Liver (tissue), 9 donors: ENCODE data around the gene JPT2. TPM values are rescaled to one million over a fixed set of nuclear protein-coding genes. Genes with fewer than 3 reads are reported as not detected.

Experiments used
- DNase-seq: peaks from one replicate; pipeline ENCODE4 v3.0.0-alpha.2; 2017; ENCODE audit warnings: low spot score
- H3K27ac ChIP-seq, 2 donors: one replicate each; pipeline ENCODE4 v1.7.0; 2013; ENCODE audit warnings: inconsistent platforms in 2 of 2, low read length in 2 of 2, control low read depth in 1 of 2, low read depth in 1 of 2, mild to moderate bottlenecking in 1 of 2
- H3K27me3 ChIP-seq, 4 donors: one replicate each; pipeline versions ENCODE4 v1.6.1 to v1.7.0; 2013; ENCODE audit warnings: low read length in 3 of 4, inconsistent platforms in 1 of 4, mild to moderate bottlenecking in 1 of 4, moderate library complexity in 1 of 4; ENCODE audit not compliant: control insufficient read depth in 4 of 4, insufficient read depth in 4 of 4
- H3K36me3 ChIP-seq, 4 donors: one replicate each; pipeline versions ENCODE4 v1.6.1 to v1.7.0; 2013; ENCODE audit warnings: low read length in 3 of 4, mild to moderate bottlenecking in 3 of 4, low read depth in 1 of 4, moderate library complexity in 1 of 4; ENCODE audit not compliant: control insufficient read depth in 4 of 4, insufficient read depth in 3 of 4
- H3K4me1 ChIP-seq, 4 donors: one replicate each; pipeline versions ENCODE4 v1.6.1 to v1.7.0; 2013; ENCODE audit warnings: low read length in 3 of 4, mild to moderate bottlenecking in 3 of 4, moderate library complexity in 1 of 4; ENCODE audit not compliant: control insufficient read depth in 4 of 4, insufficient read depth in 4 of 4
- H3K4me3 ChIP-seq, 3 donors: one replicate each; pipeline versions ENCODE4 v1.6.1 to v1.7.0; 2013; ENCODE audit warnings: low read length in 3 of 3, control low read depth in 1 of 3, low read depth in 1 of 3, mild to moderate bottlenecking in 1 of 3
- H3K9ac ChIP-seq, 2 donors: one replicate each; pipeline ENCODE4 v1.7.0; 2013; ENCODE audit warnings: low read length in 2 of 2, mild to moderate bottlenecking in 2 of 2, moderate library complexity in 2 of 2, control low read depth in 1 of 2, low read depth in 1 of 2
- H3K9me3 ChIP-seq, 4 donors: one replicate each; pipeline versions ENCODE4 v1.6.1 to v1.7.0; 2013; ENCODE audit warnings: low read length in 3 of 4; ENCODE audit not compliant: control insufficient read depth in 4 of 4
- EGR1 ChIP-seq, 2 donors: IDR thresholded peaks; 2 replicates each; pipeline ENCODE4 v1.6.1; 2016 to 2018; ENCODE audit warnings: antibody characterized with exemption in 2 of 2, low read depth in 2 of 2
- FOXA1 ChIP-seq: IDR thresholded peaks from 2 replicates; pipeline ENCODE4 v1.6.1; 2016; ENCODE audit warnings: antibody characterized with exemption
- FOXA2 ChIP-seq: IDR thresholded peaks from 2 replicates; pipeline ENCODE4 v1.6.1; 2016; ENCODE audit warnings: antibody characterized with exemption
- GABPA ChIP-seq, 2 donors: IDR thresholded peaks in 1 of 2; conservative IDR thresholded peaks in 1 of 2; 2 replicates each; pipeline ENCODE4 v1.6.1; 2016; ENCODE audit warnings: antibody characterized with exemption in 2 of 2, mild to moderate bottlenecking in 1 of 2, moderate library complexity in 1 of 2
- HNF4A ChIP-seq, 2 donors: conservative IDR thresholded peaks; 2 replicates each; pipeline ENCODE4 v1.6.1; 2016; ENCODE audit warnings: antibody characterized with exemption in 2 of 2, mild to moderate bottlenecking in 2 of 2
- HNF4G ChIP-seq: IDR thresholded peaks from 2 replicates; pipeline ENCODE4 v1.6.1; 2016; ENCODE audit warnings: antibody characterized with exemption
- JUND ChIP-seq, 2 donors: IDR thresholded peaks; 2 replicates each; pipeline ENCODE4 v1.6.1; 2016; ENCODE audit warnings: antibody characterized with exemption in 2 of 2
- RAD21 ChIP-seq, 2 donors: IDR thresholded peaks; 2 replicates each; pipeline ENCODE4 v1.6.1; 2016; ENCODE audit warnings: antibody characterized with exemption in 2 of 2, mild to moderate bottlenecking in 2 of 2
- RXRA ChIP-seq, 2 donors: IDR thresholded peaks; 2 replicates each; pipeline ENCODE4 v1.6.1; 2017 to 2018; ENCODE audit warnings: antibody characterized with exemption in 2 of 2, mild to moderate bottlenecking in 1 of 2
- SP1 ChIP-seq: IDR thresholded peaks from 2 replicates; pipeline ENCODE4 v1.6.1; 2018; ENCODE audit warnings: antibody characterized with exemption, mild to moderate bottlenecking
- TAF1 ChIP-seq: conservative IDR thresholded peaks from 2 replicates; pipeline ENCODE4 v1.6.1; 2016; ENCODE audit warnings: antibody characterized with exemption, mild to moderate bottlenecking
- YY1 ChIP-seq: IDR thresholded peaks from 2 replicates; pipeline ENCODE4 v1.6.1; 2016; ENCODE audit warnings: antibody characterized with exemption, mild to moderate bottlenecking
- WGBS: extraction: QIAGEN DNeasy Blood & Tissue Kit; methylation state at CpG from one replicate; pipeline ENCODE4 v1.1.7; 2013; 5-methylcytosine and 5-hydroxymethylcytosine counted together
- polyA plus RNA-seq, 2 donors: library from polyadenylated mRNA; stranded (reverse) in 1 of 2; unstranded in 1 of 2; fragments of 200-250 nt in 1 of 2; fragments of >200 nt in 1 of 2; fragmentation: Nextera tagmentation in 1 of 2; extraction: Ambion mirVana in 1 of 2; gene quantifications; one replicate each; pipeline versions ENCODE4 v1.2.1 to v1.2.3, GENCODE V29; 2013 to 2015
- total RNA-seq, 2 donors: library from RNA; depleted of rRNA; stranded (reverse); fragments of >200 nt; gene quantifications; one replicate each; pipeline ENCODE4 v1.2.3, GENCODE V29; 2014
- TF ChIP-seq, protein P1 (sequence below): IDR thresholded peaks from 2 replicates; pipeline ENCODE4 v1.6.1; 2016; ENCODE audit warnings: antibody characterized with exemption
- TF ChIP-seq, protein P2 (sequence below): IDR thresholded peaks from 2 replicates; pipeline ENCODE4 v1.6.1; 2016; ENCODE audit warnings: antibody characterized with exemption
- TF ChIP-seq, protein P3 (sequence below): IDR thresholded peaks from 2 replicates; pipeline ENCODE4 v1.6.1; 2016; ENCODE audit warnings: antibody characterized with exemption
- TF ChIP-seq, protein P4 (sequence below): fragments of 150-350 bp; IDR thresholded peaks from 2 replicates; pipeline ENCODE4 v1.5.1; 2017; ENCODE audit warnings: improper control_type of control experiment, low read depth, low read length; ENCODE audit not compliant: missing input control
- TF ChIP-seq, protein P5 (sequence below): IDR thresholded peaks from 2 replicates; pipeline ENCODE4 v1.6.1; 2016; ENCODE audit warnings: antibody characterized with exemption, mild to moderate bottlenecking
- donor health status: healthy.
- donor health status: healthy.
- donor health status: healthy.
- donor health status: healthy.
- donor health status: healthy.

JPT2 gene
- total and polyA plus RNA-seq, 4 donors, result 7.4 to 32.6 (median 28.4) TPM

DNA sequence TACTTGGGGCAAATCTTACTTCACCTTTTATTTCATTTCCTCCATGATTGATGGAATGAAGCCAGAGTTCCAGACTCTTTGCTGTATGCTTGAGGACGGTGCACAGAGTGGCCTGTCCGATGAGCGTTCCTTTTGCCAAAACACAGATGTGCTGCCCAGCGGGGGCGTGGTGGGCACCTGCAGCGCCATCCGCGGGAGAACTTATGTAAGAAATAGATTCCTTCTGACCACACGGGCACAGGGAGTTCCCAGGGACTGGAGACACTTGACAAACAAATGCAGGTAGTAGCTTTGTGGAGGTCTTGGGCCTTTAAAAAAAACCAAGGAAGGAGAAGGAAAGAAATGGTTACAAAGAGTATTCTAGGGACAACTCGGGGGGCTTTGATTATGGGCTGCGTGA, 35.3 kb upstream of the JPT2 start (continued):
- TF ChIP-seq FOXA1, result no peak
- TF ChIP-seq FOXA2, result no peak
- TF ChIP-seq SP1, result no peak
- TF ChIP-seq RAD21 (IDR thresholded peaks at IDR 0.05), result no peak
- no peak for TF ChIP-seq GABPA (IDR thresholded peaks at IDR 0.05 in 1 of 2, conservative IDR thresholded peaks at IDR 0.05 in 1 of 2)
- TF ChIP-seq, protein P1, sequence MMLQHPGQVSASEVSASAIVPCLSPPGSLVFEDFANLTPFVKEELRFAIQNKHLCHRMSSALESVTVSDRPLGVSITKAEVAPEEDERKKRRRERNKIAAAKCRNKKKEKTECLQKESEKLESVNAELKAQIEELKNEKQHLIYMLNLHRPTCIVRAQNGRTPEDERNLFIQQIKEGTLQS, result no peak
- TF ChIP-seq HNF4A (conservative IDR thresholded peaks at IDR 0.05), result no peak
- TF ChIP-seq, protein P2, sequence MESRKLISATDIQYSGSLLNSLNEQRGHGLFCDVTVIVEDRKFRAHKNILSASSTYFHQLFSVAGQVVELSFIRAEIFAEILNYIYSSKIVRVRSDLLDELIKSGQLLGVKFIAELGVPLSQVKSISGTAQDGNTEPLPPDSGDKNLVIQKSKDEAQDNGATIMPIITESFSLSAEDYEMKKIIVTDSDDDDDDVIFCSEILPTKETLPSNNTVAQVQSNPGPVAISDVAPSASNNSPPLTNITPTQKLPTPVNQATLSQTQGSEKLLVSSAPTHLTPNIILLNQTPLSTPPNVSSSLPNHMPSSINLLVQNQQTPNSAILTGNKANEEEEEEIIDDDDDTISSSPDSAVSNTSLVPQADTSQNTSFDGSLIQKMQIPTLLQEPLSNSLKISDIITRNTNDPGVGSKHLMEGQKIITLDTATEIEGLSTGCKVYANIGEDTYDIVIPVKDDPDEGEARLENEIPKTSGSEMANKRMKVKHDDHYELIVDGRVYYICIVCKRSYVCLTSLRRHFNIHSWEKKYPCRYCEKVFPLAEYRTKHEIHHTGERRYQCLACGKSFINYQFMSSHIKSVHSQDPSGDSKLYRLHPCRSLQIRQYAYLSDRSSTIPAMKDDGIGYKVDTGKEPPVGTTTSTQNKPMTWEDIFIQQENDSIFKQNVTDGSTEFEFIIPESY, result no peak

DNA sequence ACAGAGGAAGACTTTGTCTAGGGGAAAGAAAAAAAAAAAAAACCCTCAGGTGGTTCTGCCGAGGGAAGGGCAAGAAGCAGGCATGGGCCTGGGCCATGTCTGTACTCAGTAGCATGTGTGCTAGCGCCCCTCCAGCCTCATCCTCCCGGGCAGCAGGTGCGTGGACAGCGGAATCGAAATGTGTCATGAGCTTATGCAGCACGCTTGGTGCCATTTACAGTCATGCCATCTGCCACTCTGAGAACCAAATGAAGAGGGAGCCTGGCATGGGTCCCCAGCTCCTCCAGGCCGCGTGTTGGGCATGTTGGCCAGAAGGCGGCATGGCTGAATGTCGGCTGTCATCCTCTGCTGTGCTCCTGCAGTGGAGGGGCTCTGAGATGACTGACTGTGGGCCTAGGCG, 34.6 kb upstream of the JPT2 start:
- H3K36me3 ChIP-seq, result peaks cover 8 to 65% (median 37%) of the 10 kb centered on the region in 4 donors
- no peak overlapping the region for H3K4me3 ChIP-seq
- no peak overlapping the region for H3K9ac ChIP-seq
- H3K9me3 ChIP-seq, result no peaks in the 10 kb centered on the region
- no peaks in the 10 kb centered on the region for H3K4me1 ChIP-seq
- H3K27me3 ChIP-seq, result no peaks in the 10 kb centered on the region
- H3K27ac ChIP-seq, result no peak overlapping the region
- DNase-seq, result no peak
- WGBS, result 99% methylated on average over 12 of the region's 12 CpGs
- TF ChIP-seq HNF4G (no peak), TAF1 (no peak), HNF4A (conservative IDR thresholded peaks at IDR 0.05) (no peak), RAD21 (IDR thresholded peaks at IDR 0.05) (no peak), EGR1 (IDR thresholded peaks at IDR 0.05; ENCODE audit: low read depth in 2 of 2) (no peak), RXRA (IDR thresholded peaks at IDR 0.05) (no peak), YY1 (no peak), JUND (IDR thresholded peaks at IDR 0.05) (no peak), GABPA (IDR thresholded peaks at IDR 0.05 in 1 of 2, conservative IDR thresholded peaks at IDR 0.05 in 1 of 2) (no peak), FOXA2 (no peak), SP1 (no peak), FOXA1 (no peak)
- TF ChIP-seq, protein P1, result no peak
- TF ChIP-seq, protein P3, sequence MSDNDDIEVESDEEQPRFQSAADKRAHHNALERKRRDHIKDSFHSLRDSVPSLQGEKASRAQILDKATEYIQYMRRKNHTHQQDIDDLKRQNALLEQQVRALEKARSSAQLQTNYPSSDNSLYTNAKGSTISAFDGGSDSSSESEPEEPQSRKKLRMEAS, result no peak
- TF ChIP-seq, protein P4, sequence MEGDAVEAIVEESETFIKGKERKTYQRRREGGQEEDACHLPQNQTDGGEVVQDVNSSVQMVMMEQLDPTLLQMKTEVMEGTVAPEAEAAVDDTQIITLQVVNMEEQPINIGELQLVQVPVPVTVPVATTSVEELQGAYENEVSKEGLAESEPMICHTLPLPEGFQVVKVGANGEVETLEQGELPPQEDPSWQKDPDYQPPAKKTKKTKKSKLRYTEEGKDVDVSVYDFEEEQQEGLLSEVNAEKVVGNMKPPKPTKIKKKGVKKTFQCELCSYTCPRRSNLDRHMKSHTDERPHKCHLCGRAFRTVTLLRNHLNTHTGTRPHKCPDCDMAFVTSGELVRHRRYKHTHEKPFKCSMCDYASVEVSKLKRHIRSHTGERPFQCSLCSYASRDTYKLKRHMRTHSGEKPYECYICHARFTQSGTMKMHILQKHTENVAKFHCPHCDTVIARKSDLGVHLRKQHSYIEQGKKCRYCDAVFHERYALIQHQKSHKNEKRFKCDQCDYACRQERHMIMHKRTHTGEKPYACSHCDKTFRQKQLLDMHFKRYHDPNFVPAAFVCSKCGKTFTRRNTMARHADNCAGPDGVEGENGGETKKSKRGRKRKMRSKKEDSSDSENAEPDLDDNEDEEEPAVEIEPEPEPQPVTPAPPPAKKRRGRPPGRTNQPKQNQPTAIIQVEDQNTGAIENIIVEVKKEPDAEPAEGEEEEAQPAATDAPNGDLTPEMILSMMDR, result no peak
- TF ChIP-seq, protein P5, sequence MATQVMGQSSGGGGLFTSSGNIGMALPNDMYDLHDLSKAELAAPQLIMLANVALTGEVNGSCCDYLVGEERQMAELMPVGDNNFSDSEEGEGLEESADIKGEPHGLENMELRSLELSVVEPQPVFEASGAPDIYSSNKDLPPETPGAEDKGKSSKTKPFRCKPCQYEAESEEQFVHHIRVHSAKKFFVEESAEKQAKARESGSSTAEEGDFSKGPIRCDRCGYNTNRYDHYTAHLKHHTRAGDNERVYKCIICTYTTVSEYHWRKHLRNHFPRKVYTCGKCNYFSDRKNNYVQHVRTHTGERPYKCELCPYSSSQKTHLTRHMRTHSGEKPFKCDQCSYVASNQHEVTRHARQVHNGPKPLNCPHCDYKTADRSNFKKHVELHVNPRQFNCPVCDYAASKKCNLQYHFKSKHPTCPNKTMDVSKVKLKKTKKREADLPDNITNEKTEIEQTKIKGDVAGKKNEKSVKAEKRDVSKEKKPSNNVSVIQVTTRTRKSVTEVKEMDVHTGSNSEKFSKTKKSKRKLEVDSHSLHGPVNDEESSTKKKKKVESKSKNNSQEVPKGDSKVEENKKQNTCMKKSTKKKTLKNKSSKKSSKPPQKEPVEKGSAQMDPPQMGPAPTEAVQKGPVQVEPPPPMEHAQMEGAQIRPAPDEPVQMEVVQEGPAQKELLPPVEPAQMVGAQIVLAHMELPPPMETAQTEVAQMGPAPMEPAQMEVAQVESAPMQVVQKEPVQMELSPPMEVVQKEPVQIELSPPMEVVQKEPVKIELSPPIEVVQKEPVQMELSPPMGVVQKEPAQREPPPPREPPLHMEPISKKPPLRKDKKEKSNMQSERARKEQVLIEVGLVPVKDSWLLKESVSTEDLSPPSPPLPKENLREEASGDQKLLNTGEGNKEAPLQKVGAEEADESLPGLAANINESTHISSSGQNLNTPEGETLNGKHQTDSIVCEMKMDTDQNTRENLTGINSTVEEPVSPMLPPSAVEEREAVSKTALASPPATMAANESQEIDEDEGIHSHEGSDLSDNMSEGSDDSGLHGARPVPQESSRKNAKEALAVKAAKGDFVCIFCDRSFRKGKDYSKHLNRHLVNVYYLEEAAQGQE, result no peak
- TF ChIP-seq, protein P2, result no peak
